Head of caudate nucleus (tissue), 42 donors: Measurements from ENCODE around the gene LDLRAP1.

Experiments used
- DNase-seq, 42 donors: peaks; one replicate each; pipeline versions ENCODE4 v3.0.0 to v3.0.0-alpha.2; 2020 to 2021; ENCODE audit warnings: mixed read lengths in 7 of 42
- intact Hi-C: fragments of 100-400 bp; cut with DNase I; formaldehyde crosslinking; loops from one replicate; pipeline ENCODE4 v1.15.0; 2022

LDLRAP1 gene

GRCh38 chr1:25537153-25537831, 6.1 kb upstream of the LDLRAP1 start:
- intact Hi-C loops = no loop called here
- no peak for DNase-seq

GRCh38 chr1:25538191-25538767, 5.1 kb upstream of the LDLRAP1 start:
- no peak for DNase-seq

DNA sequence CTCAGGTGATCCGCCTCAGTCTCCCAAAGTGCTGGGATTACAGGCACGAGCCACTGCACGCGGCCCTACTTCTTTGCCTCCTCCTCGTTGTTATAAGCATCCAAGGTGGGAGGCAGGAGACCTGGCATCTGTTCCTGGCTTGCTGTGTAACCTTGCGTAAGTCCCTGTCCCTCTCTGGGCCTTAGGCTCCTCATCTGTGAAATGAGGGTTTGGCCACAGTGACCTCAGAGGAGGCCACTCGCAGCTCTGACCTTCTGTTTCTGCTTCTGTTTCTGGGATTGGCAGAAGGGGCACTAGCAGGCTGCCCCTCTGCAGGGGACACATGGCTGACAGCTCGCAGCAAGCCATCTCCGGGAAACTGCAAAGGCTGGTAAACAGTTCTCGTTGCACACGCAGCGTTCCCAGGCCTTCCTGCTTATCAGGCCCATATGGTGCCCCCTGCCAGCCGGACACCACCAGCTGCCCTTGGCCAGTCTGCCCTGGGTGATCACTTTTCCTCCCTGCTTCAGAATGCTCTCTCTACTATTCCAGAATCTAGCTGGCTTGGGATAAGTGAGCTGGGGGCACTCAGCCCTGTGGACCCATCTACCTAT, 2.6 kb upstream of the LDLRAP1 start:
- intact Hi-C loops = no loop called here
- no peak for DNase-seq

More at GRCh38 chr1:25538191-25538767, 5.1 kb upstream of the LDLRAP1 start:
- intact Hi-C loops = no loop called here

GRCh38 chr1:25541425-25541824, 2.0 kb upstream of the LDLRAP1 start:
- no peak for DNase-seq
- intact Hi-C loops = no loop called here

DNA sequence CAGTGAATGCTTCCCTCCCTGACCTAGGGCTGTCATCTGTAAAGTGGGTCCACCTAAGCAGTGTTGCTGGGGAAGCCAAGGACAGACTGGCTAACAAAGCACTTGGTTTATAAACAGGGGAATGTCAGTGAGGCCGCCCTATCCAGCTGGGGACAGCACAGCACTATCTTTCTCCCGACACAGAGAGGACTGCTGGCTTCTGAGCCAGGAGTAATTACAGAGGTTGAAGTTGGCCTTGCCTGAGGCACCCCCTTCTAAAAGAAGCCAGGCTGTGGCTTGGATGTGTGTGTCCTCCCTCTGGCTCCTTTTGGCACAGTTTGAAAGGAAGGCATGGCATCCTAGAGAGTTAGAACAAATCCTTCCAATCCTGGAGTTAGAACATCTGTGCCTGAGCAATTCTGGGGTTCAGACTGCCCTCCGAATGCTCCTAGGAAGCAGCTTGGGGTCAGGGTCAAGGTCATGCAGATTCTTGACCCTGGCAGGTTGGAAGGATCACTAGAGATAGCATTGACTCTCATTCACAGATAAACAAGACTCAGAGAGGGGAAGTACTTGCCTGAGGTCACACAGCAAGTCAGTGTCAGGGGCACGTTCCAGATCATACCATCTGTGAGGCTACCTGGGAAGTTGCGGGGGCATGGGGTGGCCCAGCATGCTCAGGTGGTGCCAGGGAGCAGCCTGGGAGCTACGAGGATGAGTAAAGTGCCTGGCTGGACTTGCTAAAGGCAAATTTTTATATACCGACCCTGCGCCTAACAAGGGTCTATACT, 1.3 kb upstream of the LDLRAP1 start:
- intact Hi-C loops = no loop called here
- DNase-seq = peak in 2 of 42 donors; percentile 22 to 38

GRCh38 chr1:25543005-25543424, 391 bp upstream of the LDLRAP1 start:
- intact Hi-C loops = no loop called here
- no peak for DNase-seq

GRCh38 chr1:25544243-25544764, 898 bp downstream of the LDLRAP1 start:
- intact Hi-C loops = loop anchor here (2.0 kb wide), 1 partner anchor 24 kb away; no protein-coding TSS in a partner anchor

DNA sequence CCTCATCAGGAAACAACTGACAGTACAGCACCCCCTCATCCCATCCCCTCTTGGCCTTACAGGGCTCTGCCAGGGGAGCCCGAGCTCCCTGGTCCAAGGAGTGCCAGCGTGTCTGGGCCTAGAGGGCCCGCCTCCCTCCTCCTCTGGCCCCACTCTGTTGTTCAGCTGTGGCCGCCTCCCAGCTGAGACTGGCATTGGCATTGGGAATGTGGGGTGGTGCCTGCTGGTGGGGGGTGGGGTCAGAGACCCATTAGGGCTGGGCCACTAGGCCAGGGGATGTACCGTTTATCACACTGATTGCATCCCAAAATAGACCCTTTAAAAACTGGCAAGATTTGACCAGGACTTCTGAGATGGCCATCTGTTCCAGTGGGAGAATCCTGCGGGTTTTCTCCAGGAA, 1.4 kb downstream of the LDLRAP1 start:
- DNase-seq = peak; percentile 52 to 88 (median 74)
- intact Hi-C loops = loop anchor here (2.0 kb wide), 1 partner anchor 24 kb away; no protein-coding TSS in a partner anchor

More at GRCh38 chr1:25544243-25544764, 898 bp downstream of the LDLRAP1 start:
- DNase-seq = no peak

GRCh38 chr1:25545767-25546166, 2.4 kb downstream of the LDLRAP1 start:
- DNase-seq = no peak
- intact Hi-C loops = loop anchor here (2.0 kb wide), 1 partner anchor 23 kb away; no protein-coding TSS in a partner anchor

DNA sequence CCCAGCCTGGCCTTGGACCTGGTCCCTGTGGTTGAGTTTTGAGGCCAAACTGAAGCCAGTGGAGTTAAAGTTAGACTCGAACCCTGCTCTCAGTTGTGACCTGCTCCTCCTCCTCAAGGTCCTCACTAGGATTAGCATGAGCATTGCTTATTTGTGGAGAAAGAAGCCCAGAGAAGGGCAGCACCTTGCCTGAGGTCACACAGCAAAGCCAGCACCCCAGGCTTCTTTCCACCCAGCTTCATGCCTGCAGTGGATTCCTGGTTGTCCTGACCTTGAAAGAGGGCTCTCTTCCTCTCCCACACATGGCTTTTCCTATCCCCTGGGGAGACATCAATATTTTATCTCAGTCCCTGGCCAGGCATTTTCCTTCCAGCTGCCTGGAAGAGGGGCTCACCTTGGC, 2.8 kb downstream of the LDLRAP1 start:
- intact Hi-C loops = no loop called here

DNA sequence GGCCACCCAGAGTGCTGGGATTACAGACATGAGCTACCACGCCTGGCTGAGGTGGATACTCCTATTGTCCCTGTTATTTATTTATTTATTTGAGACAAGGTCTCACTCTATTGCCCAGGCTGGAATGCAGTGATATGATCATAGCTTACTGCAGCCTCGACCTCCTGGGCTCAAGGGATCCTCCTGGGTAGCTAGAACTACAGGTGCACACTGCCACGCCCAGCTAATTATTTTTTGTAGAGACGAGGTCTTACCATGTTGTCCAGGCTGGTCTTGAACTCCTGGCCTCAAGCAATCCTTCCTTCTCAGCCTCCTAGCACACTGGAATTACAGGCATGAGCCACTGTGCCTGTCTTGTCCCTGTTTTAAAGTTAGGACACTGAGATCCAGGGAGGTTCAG, 5.2 kb downstream of the LDLRAP1 start:
- DNase-seq = no peak
- intact Hi-C loops = no loop called here

More for the DNA sequence above, 2.8 kb downstream of the LDLRAP1 start:
- no peak for DNase-seq

DNA sequence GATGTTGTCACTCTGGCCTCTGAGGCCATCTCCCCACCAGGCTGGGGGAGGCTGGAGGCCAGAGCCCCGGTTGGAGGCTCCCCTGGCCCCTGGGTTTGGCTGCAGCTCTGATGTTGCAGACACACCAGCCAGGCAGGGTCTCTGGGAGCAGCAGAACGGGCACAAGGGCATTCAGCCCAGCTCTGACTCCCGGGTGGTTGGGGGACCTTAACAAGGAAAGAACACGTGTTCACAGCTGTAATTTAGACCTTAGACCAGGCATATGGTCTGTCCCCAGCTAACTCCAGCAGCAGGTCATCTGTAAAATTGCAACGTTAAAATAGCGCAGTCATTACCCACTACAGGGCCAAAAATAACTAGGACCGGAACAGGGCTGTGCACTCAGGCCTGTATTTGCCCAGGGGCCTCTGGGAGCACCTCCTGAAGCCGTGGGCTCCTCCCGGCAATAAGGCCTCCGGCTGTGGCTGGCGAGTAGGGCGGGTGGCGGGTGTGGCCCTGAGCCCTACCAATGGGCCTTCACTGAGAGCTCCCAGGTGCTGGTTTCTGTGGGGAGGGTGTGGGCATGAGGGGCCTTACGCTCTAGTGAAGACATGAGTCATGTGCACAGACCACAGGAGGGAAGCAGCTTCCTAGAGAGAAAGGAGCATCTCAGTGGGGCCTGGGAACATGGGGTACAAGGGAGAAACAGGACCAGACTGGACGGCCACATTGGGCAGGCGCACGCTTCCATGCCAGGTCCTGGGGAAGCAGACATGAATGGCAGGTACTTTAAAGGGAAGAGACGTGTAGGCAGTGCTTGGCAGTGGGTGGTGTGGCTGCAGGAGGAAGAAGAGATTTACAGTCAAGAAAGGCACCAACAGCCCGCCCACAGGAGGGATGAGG, 6.1 kb downstream of the LDLRAP1 start:
- peak in 2 of 42 donors; percentile 34 to 42 for DNase-seq
- intact Hi-C loops = no loop called here

DNA sequence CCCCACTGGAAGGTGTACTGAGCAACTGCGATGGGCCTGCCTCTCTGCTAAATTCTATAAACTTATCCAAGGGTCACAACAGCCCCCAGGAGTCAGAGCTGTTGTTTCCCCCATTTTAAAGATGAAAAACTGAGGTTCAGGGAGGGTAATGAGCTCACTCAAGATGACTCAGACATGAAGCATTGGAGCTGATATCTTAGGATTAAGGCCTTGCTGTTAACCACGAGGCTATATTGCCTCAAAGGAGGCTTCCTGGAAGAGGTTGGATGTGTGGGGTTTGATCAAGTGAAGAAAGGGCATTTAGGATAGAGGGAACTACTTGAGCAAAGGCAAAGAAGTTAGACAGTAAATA, 6.7 kb downstream of the LDLRAP1 start:
- intact Hi-C loops = no loop called here
- DNase-seq = no peak

- no peak for DNase-seq
- intact Hi-C loops = no loop called here
These were observed 7.4 kb downstream of the LDLRAP1 start for GRCh38 chr1:25550683-25551310.

DNA sequence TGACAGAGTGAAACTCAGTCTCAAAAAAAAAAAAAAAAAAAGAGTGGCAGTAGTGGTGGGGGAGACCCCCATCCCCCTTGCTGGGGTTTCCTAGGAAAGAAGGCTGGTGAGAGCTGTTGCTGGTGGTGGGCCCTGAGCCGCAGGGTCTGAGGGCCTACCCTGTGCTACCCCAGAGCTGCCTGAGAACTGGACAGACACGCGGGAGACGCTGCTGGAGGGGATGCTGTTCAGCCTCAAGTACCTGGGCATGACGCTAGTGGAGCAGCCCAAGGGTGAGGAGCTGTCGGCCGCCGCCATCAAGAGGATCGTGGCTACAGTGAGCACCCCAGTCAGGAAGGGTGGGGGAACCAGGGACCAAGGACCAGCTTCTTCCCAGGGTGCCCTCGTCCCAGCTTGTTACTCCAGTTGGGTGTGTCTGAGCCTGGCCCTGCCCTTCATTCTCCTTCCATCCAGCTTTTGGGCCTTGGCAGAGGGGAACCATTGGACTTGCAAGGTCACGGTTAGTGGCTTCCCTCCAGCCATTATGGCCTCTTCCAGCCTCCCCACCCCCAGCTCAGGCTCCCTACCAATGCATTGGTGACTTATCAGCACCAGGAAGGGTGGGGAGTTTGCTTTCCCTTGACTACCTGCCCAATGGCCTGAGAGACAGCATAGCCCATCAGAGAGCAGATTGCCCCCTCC, 10.5 kb downstream of the LDLRAP1 start:
- peak in 1 of 42 donors; percentile 19 for DNase-seq
- intact Hi-C loops = no loop called here

GRCh38 chr1:25554430-25554780, 11.0 kb downstream of the LDLRAP1 start:
- DNase-seq = peak in 1 of 42 donors; percentile 14
- intact Hi-C loops = no loop called here

DNA sequence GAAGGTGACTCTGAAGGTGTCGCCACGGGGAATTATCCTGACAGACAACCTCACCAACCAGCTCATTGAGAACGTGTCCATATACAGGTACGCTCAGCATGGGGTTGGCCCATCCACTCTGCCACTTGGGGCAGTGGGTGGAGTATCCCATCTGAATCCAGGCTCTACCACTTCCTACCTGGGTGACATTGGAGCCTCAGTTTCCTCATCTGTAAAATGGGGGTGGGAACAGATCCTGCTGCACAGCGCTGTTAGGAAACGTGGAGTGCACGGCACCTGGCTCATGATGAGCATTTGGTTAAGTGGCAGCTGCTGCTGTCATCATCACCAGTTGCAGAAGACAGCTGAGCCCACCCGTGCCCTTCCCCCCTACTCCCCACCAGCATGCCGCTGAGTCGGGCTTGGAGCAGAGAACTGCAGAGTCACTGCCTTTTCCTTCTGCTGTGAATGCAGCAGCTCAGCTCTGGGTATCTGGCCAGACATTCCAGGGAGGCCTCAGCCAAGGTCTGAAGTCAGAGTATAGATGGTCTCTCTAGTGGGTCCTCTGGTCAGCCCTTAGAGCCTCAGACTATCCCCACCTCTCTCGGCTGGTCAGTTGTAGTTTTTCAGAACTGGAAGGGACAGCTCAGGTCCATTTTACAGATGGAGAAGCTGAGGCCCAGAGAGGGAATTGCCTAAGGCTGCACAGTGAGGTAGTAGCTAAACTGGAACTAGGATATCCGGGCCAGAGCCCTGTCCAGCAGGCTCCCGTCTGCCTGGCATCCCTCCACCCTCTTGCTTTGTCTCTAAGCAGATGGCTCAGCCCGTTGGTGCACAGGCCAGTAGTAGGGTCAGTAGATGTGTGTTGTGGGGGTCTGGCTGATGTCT, 11.7 kb downstream of the LDLRAP1 start:
- DNase-seq = no peak
- intact Hi-C loops = no loop called here
